GM23338 (cell line): Measurements from ENCODE around the gene TBC1D12. TPM values are rescaled to one million over a fixed set of nuclear protein-coding genes. Genes with fewer than 3 reads are reported as not detected.

Experiments used
- ATAC-seq: fragments of 200-7000 bp; cut with Tn5 transposase; 3 replicates; pipeline ENCODE4 v1.9.1; 2020
- DNase-seq: peaks from one replicate; pipeline ENCODE4 v3.0.0-alpha.2; 2015; ENCODE audit warnings: low spot score
- H2AFZ ChIP-seq: fragments of 200-600 bp; sonication (generic); 2 replicates; pipeline ENCODE4 v1.8.0; 2016; ENCODE audit warnings: antibody characterized with exemption, mild to moderate bottlenecking, moderate library complexity
- H3F3A ChIP-seq: fragments of 200-600 bp; sonication (generic); replicated peaks from 2 replicates; pipeline ENCODE4 v1.8.0; 2017; ENCODE audit warnings: antibody characterized with exemption, mixed run types, low read depth
- H3K27ac ChIP-seq: fragments of 200-600 bp; sonication (generic); 2 replicates; pipeline ENCODE4 v1.6.1; 2016; ENCODE audit warnings: low read depth
- H3K27me3 ChIP-seq: fragments of 200-600 bp; sonication (generic); 2 replicates; pipeline ENCODE4 v1.8.0; 2016; ENCODE audit warnings: mild to moderate bottlenecking, mixed run types, moderate library complexity; ENCODE audit not compliant: insufficient read depth
- H3K36me3 ChIP-seq: fragments of 200-600 bp; sonication (generic); 2 replicates; pipeline ENCODE4 v1.8.0; 2016; ENCODE audit warnings: mild to moderate bottlenecking; ENCODE audit not compliant: insufficient read depth
- H3K4me1 ChIP-seq: fragments of 200-600 bp; sonication (generic); 2 replicates; pipeline ENCODE4 v1.8.0; 2016; ENCODE audit warnings: mild to moderate bottlenecking, moderate library complexity; ENCODE audit not compliant: insufficient read depth
- H3K4me2 ChIP-seq: fragments of 200-600 bp; sonication (generic); 2 replicates; pipeline ENCODE4 v1.7.1; 2017; ENCODE audit warnings: mixed run types
- H3K4me3 ChIP-seq: fragments of 200-600 bp; sonication (generic); 2 replicates; pipeline ENCODE4 v1.6.1; 2016; ENCODE audit warnings: mixed run types
- H3K79me2 ChIP-seq: fragments of 200-600 bp; sonication (generic); replicated peaks from 2 replicates; pipeline ENCODE4 v1.8.0; 2017; ENCODE audit warnings: mild to moderate bottlenecking; ENCODE audit not compliant: insufficient read depth
- H3K9me2 ChIP-seq: fragments of 200-600 bp; sonication (generic); 2 replicates; pipeline ENCODE4 v1.8.0; 2017; ENCODE audit not compliant: insufficient read depth
- H4K20me1 ChIP-seq: fragments of 200-600 bp; sonication (generic); replicated peaks from 2 replicates; pipeline ENCODE4 v1.8.0; 2017; ENCODE audit warnings: mild to moderate bottlenecking; ENCODE audit not compliant: insufficient read depth
- H3K27ac Mint-ChIP-seq: 2 replicates; pipeline ENCODE4 v1.8.0; 2020; ENCODE audit warnings: inconsistent platforms, mild to moderate bottlenecking, moderate library complexity, mixed read lengths
- H3K27me3 Mint-ChIP-seq: 3 replicates; pipeline ENCODE4 v1.8.0; 2022; ENCODE audit warnings: low read depth, mild to moderate bottlenecking, moderate library complexity, mixed read lengths, inconsistent platforms; ENCODE audit not compliant: insufficient read depth, poor library complexity
- H3K36me3 Mint-ChIP-seq: 3 replicates; pipeline ENCODE4 v1.8.0; 2021; ENCODE audit warnings: low read depth, mild to moderate bottlenecking, inconsistent platforms, moderate library complexity, mixed read lengths
- H3K4me1 Mint-ChIP-seq: 3 replicates; pipeline ENCODE4 v1.8.0; 2020; ENCODE audit warnings: mild to moderate bottlenecking, inconsistent platforms, mixed read lengths
- H3K4me3 Mint-ChIP-seq: 3 replicates; pipeline ENCODE4 v1.8.0; 2021; ENCODE audit warnings: moderate library complexity, mild to moderate bottlenecking, inconsistent platforms, mixed read lengths
- H3K9me3 Mint-ChIP-seq: 3 replicates; pipeline ENCODE4 v1.8.0; 2020; ENCODE audit warnings: moderate library complexity, mild to moderate bottlenecking, inconsistent platforms, mixed read lengths
- CREB1 ChIP-seq: fragments of 250-450 bp; sonication (Bioruptor Pico); IDR thresholded peaks from 2 replicates; pipeline ENCODE4 v1.5.0; 2020; ENCODE audit warnings: low read depth, mild to moderate bottlenecking, moderate library complexity
- CTCF ChIP-seq, 2 experiments: fragments of 200-600 bp in 1 of 2; sonication (generic) in 1 of 2; conservative IDR thresholded peaks; 2 replicates each; pipeline versions ENCODE4 v1.5.1 to v1.6.1; 2016 to 2017; ENCODE audit warnings: antibody characterized with exemption in 2 of 2, low read depth in 2 of 2, mild to moderate bottlenecking in 2 of 2, moderate library complexity in 1 of 2
- JUNB ChIP-seq: IDR thresholded peaks from one replicate; pipeline ENCODE4 v1.6.1; 2016; ENCODE audit warnings: antibody characterized with exemption; ENCODE audit not compliant: unreplicated experiment
- POLR2AphosphoS5 ChIP-seq: IDR thresholded peaks from 2 replicates; pipeline ENCODE4 v1.6.1; 2016; ENCODE audit warnings: antibody characterized with exemption, low read depth
- ZNF462 ChIP-seq: fragments of 250-450 bp; sonication (Bioruptor Pico); IDR thresholded peaks from 2 replicates; pipeline ENCODE4 v1.5.0; 2020; ENCODE audit warnings: mild to moderate bottlenecking, moderate library complexity
- polyA plus RNA-seq: library from polyadenylated mRNA; unstranded; fragments of >200 nt; fragmentation: Nextera tagmentation; extraction: Ambion mirVana; gene quantifications from 2 replicates; pipeline ENCODE4 v1.2.1, GENCODE V29; 2016
- total RNA-seq: library from RNA; depleted of rRNA; stranded (reverse); fragments of >200 nt; shearing (Covaris generic); gene quantifications from 2 replicates; pipeline ENCODE4 v1.2.3, GENCODE V29; 2014; rRNA removed

Gene TBC1D12
- total and polyA plus RNA-seq, 2 experiments from 2014 or later, result 2.3 to 3.6 TPM

GRCh38 chr10:94583124-94583523 lies 180.8 kb downstream of the TBC1D12 start:
- TF ChIP-seq ZNF462 (CRISPR knock-in tag) (no peak), CREB1 (CRISPR knock-in tag) (no peak), CTCF (conservative IDR thresholded peaks at IDR 0.05; ENCODE audit: low read depth in 2 of 2) (no peak), JUNB (no peak), POLR2AphosphoS5 (no peak)

More at GRCh38 chr10:94583124-94583523, 180.8 kb downstream of the TBC1D12 start:
- no peak overlapping the region for H3K27ac Mint-ChIP-seq
- peaks cover 68% of the 10 kb centered on the region for H3K36me3 Mint-ChIP-seq
- no peaks in the 10 kb centered on the region for H3K9me3 Mint-ChIP-seq
- Histone ChIP-seq H3K27me3 (no peaks in the 10 kb centered on the region), H4K20me1 (peaks cover 8% of the 10 kb centered on the region; the same call in 1 of the 2 replicates), H3K27ac (no peak overlapping the region; the same call in 1 of the 2 replicates), H2AFZ (no peak overlapping the region), H3K4me1 (no peaks in the 10 kb centered on the region), H3K4me2 (no peak overlapping the region), H3K36me3 (peaks cover 69% of the 10 kb centered on the region), H3K79me2 (peaks cover 14% of the 10 kb centered on the region), H3K4me3 (no peak overlapping the region), H3K9me2 (no peaks in the 10 kb centered on the region), H3F3A (no peaks in the 10 kb centered on the region)
- no peak overlapping the region for H3K4me3 Mint-ChIP-seq
- no peaks in the 10 kb centered on the region for H3K4me1 Mint-ChIP-seq
- DNase-seq, result no peak
- no peaks in the 10 kb centered on the region for H3K27me3 Mint-ChIP-seq
- no peak for ATAC-seq

Other genes with a start within 250 kb of the TBC1D12 start
- gene NOC3L, start 39.6 kb upstream of the TBC1D12 start, total RNA-seq, result 43.1 and 49.7 TPM in 2 replicates
- 53.1 and 62.1 TPM in 2 replicates for gene NOC3L, start 39.6 kb upstream of the TBC1D12 start, polyA plus RNA-seq
- gene HELLS, start 143.2 kb downstream of the TBC1D12 start, total RNA-seq, result 776 and 869 TPM in 2 replicates
- 894 and 913 TPM in 2 replicates for gene HELLS, start 143.2 kb downstream of the TBC1D12 start, polyA plus RNA-seq